GM18873 (cell line): ENCODE measurements around the gene CEACAM1.
"Not testable (repeated sequence)": the region's sequence is repeated elsewhere in the genome, so short reads cannot be mapped to it uniquely, and the experiment has no call there.

Experiments
- ATAC-seq: cut with Tn5 transposase; IDR thresholded peaks from one replicate; pipeline ENCODE4 v1.9.1; 2021; ENCODE audit warnings: mild to moderate bottlenecking, moderate library complexity, moderate number of reproducible peaks; ENCODE audit not compliant: unreplicated experiment, low FRiP score

Gene CEACAM1

GRCh38 chr19:42549067-42549466, 20.8 kb upstream of the CEACAM1 start:
- not testable (repeated sequence) for ATAC-seq

DNA sequence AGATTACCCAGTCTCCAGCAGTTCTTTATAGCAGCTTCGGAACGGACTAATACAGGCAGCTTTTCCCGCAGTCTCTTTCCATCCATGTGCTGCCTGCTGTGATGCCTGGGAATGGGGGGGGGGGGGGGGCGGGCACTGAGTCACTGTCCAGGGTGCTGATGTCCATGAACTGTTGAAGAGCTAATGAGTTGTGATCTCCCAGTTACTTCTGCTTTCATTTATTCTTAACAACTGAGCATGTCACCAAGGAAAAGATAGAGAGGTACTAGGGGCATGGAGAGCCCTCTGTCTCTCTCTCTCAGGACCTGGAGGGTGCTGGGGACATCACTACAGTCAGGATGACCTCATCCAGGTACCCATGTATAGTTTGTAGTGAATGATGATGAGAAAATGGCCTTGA, 20.3 kb upstream of the CEACAM1 start:
- no peak for ATAC-seq

- no peak for ATAC-seq
Observed at GRCh38 chr19:42547929-42548328, 19.6 kb upstream of the CEACAM1 start.

GRCh38 chr19:42546831-42547500, 18.7 kb upstream of the CEACAM1 start:
- no peak for ATAC-seq

GRCh38 chr19:42544146-42544545, 15.9 kb upstream of the CEACAM1 start:
- no peak for ATAC-seq

GRCh38 chr19:42542791-42543190, 14.5 kb upstream of the CEACAM1 start:
- no peak for ATAC-seq

DNA sequence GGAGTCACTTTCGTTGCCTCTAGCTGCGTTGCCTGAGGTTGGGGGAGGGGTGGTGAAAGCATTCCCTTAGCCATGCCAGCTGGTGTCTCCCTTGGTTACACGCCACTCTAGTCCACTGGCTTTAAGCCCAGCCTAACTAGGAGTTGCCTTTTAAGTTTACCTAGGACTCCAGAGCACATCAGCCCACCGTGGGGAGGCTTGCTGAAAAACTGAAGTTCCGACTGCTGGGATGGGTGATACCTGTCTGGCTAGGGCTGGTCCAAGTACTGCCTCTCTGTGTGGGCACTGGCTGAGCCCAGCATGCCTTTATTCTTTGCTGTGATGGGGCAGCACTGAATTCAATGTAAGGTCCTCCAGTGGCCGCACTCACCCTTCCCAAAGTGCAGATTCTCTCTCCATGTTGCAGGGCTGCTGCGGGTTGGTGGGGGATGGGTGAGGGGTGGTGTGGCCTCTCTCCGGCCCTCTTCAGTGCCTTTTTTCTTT, 11.8 kb upstream of the CEACAM1 start:
- no peak for ATAC-seq

GRCh38 chr19:42538841-42539709, 10.8 kb upstream of the CEACAM1 start:
- no peak for ATAC-seq

- ATAC-seq = not testable (repeated sequence)
Observed at GRCh38 chr19:42535276-42535675, 7.0 kb upstream of the CEACAM1 start.

- ATAC-seq = no peak
Observed at GRCh38 chr19:42534391-42534790, 6.1 kb upstream of the CEACAM1 start.

- no peak for ATAC-seq
Observed at GRCh38 chr19:42532891-42533290, 4.6 kb upstream of the CEACAM1 start.

DNA sequence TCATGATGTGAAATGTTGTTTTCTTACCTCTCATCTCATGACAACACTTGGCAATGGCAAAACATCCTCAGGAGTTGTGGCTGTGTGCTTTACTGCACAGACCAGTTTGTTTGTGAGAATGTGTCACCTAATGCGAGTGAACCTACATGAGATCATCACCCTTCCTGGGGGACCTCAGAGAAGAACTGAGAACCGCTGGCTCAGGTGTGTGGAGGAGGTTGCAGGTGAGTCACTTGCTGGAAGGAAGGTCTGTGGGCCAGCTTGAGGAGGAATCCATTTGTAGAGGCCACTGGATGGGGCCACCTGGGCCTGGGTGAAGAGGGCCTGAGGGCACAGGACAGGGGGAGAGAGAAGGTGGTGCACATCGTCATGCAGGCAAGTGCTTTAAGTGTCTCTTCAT, 3.0 kb upstream of the CEACAM1 start:
- ATAC-seq = no peak

DNA sequence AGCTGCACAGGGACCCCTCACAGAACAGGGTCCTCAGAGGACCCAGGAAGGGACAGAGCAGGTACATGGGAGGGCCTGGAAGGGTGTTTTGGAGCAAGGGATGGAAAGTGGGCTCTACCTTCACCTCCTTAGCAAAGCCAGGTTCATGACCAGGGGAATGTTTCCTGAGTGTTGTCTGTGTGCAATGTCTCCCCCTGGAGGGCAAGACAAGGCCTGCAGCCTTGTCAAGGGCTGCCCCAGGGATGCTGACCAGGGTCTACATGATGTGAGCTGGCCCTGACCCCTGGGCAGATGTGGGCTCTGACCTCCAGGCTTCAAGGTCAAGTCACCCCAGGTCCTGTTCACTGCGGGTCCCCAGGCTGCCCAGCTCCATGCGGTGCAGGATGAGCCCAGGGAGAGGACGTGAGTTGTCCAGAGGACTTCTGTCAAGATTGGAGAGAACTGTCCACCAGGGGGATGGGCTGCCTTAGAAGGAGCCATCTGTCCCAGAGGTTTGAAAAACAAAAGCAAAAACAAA, 1.0 kb upstream of the CEACAM1 start:
- ATAC-seq = no peak

- ATAC-seq = no peak
Observed at GRCh38 chr19:42524943-42525342, 3.3 kb downstream of the CEACAM1 start.

DNA sequence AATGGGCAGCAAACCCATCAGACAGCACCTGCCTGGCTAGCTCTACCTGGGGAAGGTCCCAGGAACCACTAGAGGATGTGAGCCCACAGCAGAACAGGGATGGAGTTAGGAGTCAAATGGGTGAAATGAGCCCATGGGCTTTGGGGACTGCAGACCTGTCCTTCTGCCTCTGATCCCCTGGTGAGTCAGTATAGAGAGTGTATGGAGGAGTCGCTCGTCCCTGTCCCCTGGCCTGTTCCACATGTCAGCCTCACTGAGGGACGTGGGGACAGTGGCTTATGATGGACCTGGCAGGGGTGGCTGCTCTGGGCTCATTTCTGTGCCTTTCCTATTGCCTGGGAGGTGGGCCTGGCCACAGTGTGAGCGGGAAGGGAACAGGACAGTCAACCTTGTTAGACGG, 4.0 kb downstream of the CEACAM1 start:
- ATAC-seq = no peak

GRCh38 chr19:42522262-42522661, 6.0 kb downstream of the CEACAM1 start:
- ATAC-seq = not testable (repeated sequence)

- ATAC-seq = no peak
Observed at GRCh38 chr19:42521346-42522030, 6.8 kb downstream of the CEACAM1 start.

DNA sequence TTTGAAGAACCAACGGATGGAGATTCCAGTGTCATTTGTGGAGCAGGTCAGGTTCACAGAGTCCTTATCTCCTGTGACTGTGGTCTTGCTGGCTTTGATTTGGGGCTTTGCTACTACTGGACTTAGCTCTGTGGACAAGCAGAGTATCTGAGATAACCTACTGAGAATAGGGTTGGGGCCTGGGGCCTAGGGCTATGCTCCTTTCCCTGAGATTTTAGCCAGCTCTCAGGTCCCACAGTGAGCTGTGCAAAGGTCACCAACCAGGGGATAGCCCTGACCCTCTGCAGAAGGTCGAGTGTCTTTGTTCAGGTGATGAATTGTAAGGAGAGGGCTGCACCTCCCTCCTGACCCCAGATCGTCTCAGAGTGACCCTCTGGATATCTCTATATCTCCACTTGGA, 9.2 kb downstream of the CEACAM1 start:
- ATAC-seq = no peak

- no peak for ATAC-seq
Observed at GRCh38 chr19:42516771-42517170, 11.5 kb downstream of the CEACAM1 start.

GRCh38 chr19:42515241-42515832, 12.9 kb downstream of the CEACAM1 start:
- ATAC-seq = no peak

GRCh38 chr19:42514449-42514848, 13.8 kb downstream of the CEACAM1 start:
- ATAC-seq = no peak
